Measurements from ENCODE around the gene FLYWCH1. TPM values are rescaled to one million over a fixed set of nuclear protein-coding genes. Genes with fewer than 3 reads are reported as not detected.

Gene FLYWCH1
- total and polyA plus RNA-seq, 9 of the 15 experiments (the other 6 are each of a cell fraction or from before 2014, with no cell fraction given) = 0.18 to 33.6 (median 11.3) TPM

DNA sequence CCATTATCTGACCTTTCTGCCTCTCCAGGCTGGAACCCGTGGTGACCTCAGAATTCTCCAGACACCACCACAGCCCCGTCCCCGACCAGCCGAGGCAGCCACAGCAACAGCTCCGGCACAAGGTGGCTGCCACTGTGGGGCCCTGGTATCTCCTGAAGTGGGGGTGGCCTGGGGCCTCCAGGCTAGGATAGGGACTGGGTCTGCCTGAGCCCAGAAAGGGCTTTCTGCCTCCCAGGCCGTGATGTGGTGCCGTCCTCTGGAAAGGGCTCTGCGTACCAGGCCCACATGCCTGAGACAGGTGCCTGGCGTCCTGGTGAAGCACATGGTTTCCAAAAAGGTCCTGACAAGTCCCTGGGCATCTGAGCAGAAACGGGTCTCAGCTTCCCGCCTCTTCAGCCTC is 17.1 kb downstream of the FLYWCH1 start:
- no peak overlapping the region for H3K4me2 ChIP-seq (ENCODE audit: insufficient read depth, low read length)
- H3K9ac ChIP-seq (ENCODE audit: insufficient read depth in 1 of 2, low read depth in 2 of 2, low read length in 2 of 2) = peak overlapping the region in 1 of 2 experiments; percentile 35; a peak in 1 of 4 replicates
- H3K9me3 ChIP-seq (replicated peaks; ENCODE audit: control insufficient read depth, insufficient read depth, low read depth, low read length) = no peaks in the 10 kb centered on the region
- H3K27ac ChIP-seq (ENCODE audit: extremely low read depth, low read depth, low read length) = no peak overlapping the region
- ATAC-seq = no peak
- 68% methylated on average over 11 of the region's 11 CpGs for WGBS (ENCODE audit: insufficient coverage, low coverage, missing lambda C conversion rate)
- H3K4me1 ChIP-seq (replicated peaks in 1 of 2; ENCODE audit: control insufficient read depth in 2 of 2, insufficient read depth in 2 of 2, low read length in 2 of 2) = peaks cover 3 to 22% of the 10 kb centered on the region in 2 experiments; a peak in 3 of 5 replicates
- no peak overlapping the region for H2AFZ ChIP-seq (ENCODE audit: low read depth, low read length)
- no peaks in the 10 kb centered on the region for H3K27me3 ChIP-seq (ENCODE audit: control insufficient read depth in 2 of 2, insufficient read depth in 2 of 2, low read length in 2 of 2)
- TF ChIP-seq IRF2 (CRISPR knock-in tag; IDR thresholded peaks at IDR 0.05) (no peak), POLR2G (IDR thresholded peaks at IDR 0.05; ENCODE audit: low read depth, low read length) (0 out of 2 replicates have a peak, but pooled peaks have one; percentile 41), EGR1 (conservative IDR thresholded peaks at IDR 0.05) (no peak), NFIX (CRISPR knock-in tag; IDR thresholded peaks at IDR 0.05; ENCODE audit: low read depth) (no peak), ZNF518B (CRISPR knock-in tag; IDR thresholded peaks at IDR 0.05) (no peak), ELK1 (CRISPR knock-in tag; IDR thresholded peaks at IDR 0.05) (no peak)
- TF ChIP-seq, protein P1, sequence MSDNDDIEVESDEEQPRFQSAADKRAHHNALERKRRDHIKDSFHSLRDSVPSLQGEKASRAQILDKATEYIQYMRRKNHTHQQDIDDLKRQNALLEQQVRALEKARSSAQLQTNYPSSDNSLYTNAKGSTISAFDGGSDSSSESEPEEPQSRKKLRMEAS (CRISPR knock-in tag; IDR thresholded peaks at IDR 0.05) = no peak
- H4K20me1 ChIP-seq (replicated peaks; ENCODE audit: control insufficient read depth, insufficient read depth, low read length) = no peaks in the 10 kb centered on the region
- H3K79me2 ChIP-seq (ENCODE audit: control insufficient read depth, insufficient read depth, low read length) = no peaks in the 10 kb centered on the region
- ChIA-PET CTCF (ENCODE audit: low intra/inter-chr PET ratio) (no interaction called here), POLR2A (interaction anchor here (0.6 kb wide), 1 partner anchor 36 kb away, joined by 3 read pairs; no protein-coding TSS in a partner anchor)
- intact Hi-C loops (cut with micrococcal nuclease) (loop anchor here (5.0 kb wide), 1 partner anchor 54 kb away; the partner anchor contains the start of gene PKMYT1), in situ Hi-C loops (cut with MboI) (loop anchor here (5.0 kb wide), 1 partner anchor 91 kb away; no protein-coding TSS in a partner anchor)
- no peaks in the 10 kb centered on the region for H3K9me1 ChIP-seq (ENCODE audit: control insufficient read depth, insufficient read depth, low read length)
- no peak for FAIRE-seq
- DNase-seq (ENCODE audit: extremely low read depth in 1 of 4, low spot score in 3 of 4) = peak in 1 of 4 experiments; percentile 2
- H3K36me3 ChIP-seq (ENCODE audit: control insufficient read depth, insufficient read depth, low read length) = peaks cover 24% of the 10 kb centered on the region; the same call in 1 of the 3 replicates
- no peak overlapping the region for H3K4me3 ChIP-seq
- no TSS peak for BruUV-seq (replicated peaks)

All from K562 (cell line).